ENCODE data around the gene PHKB.

PHKB gene

GRCh38 chr16:47700857-47701587 is 239.9 kb downstream of the PHKB start:
- DNase-seq: no peak

- no peak for DNase-seq
Observed at GRCh38 chr16:47705266-47705665, 244.1 kb downstream of the PHKB start.

- no peak for DNase-seq
Observed at GRCh38 chr16:47711809-47712208, 250.7 kb downstream of the PHKB start.

- no peak for DNase-seq
Observed at GRCh38 chr16:47712276-47713224, 251.4 kb downstream of the PHKB start.

- DNase-seq: no peak
Observed at GRCh38 chr16:47713225-47713595, 252.1 kb downstream of the PHKB start.

- no peak for DNase-seq
Observed at GRCh38 chr16:47715442-47716083, 254.4 kb downstream of the PHKB start.

GRCh38 chr16:47716571-47716970 is 255.4 kb downstream of the PHKB start:
- DNase-seq: no peak

GRCh38 chr16:47719713-47720112 is 258.6 kb downstream of the PHKB start:
- DNase-seq: no peak

- DNase-seq: no peak
Observed at GRCh38 chr16:47721006-47721637, 260.0 kb downstream of the PHKB start.

- DNase-seq: no peak
Observed at GRCh38 chr16:47722046-47722445, 260.9 kb downstream of the PHKB start.

- no peak for DNase-seq
Observed at GRCh38 chr16:47724115-47724785, 263.1 kb downstream of the PHKB start.

GRCh38 chr16:47725188-47725695 is 264.1 kb downstream of the PHKB start:
- DNase-seq: no peak

- no peak for DNase-seq
Observed at GRCh38 chr16:47726031-47726675, 265.0 kb downstream of the PHKB start.

GRCh38 chr16:47727131-47727530 is 266.0 kb downstream of the PHKB start:
- no peak for DNase-seq

- DNase-seq: no peak
Observed at GRCh38 chr16:47728205-47728604, 267.1 kb downstream of the PHKB start.

GRCh38 chr16:47729701-47730100 is 268.6 kb downstream of the PHKB start:
- DNase-seq: no peak

GRCh38 chr16:47731252-47731651 is 270.1 kb downstream of the PHKB start:
- no peak for DNase-seq

GRCh38 chr16:47732122-47732521 is 271.0 kb downstream of the PHKB start:
- no peak for DNase-seq

GRCh38 chr16:47732523-47733111 is 271.5 kb downstream of the PHKB start:
- DNase-seq: no peak

GRCh38 chr16:47734081-47734857 is 273.1 kb downstream of the PHKB start:
- peak; percentile 51 for DNase-seq

Measured in NCI-H1092 (cell line).